Panc1 (cell line): ENCODE results near the gene HS3ST2.

Experiments
- POLR2AphosphoS5 ChIP-seq: IDR thresholded peaks from 2 replicates; pipeline ENCODE4 v1.6.1; 2012; ENCODE audit warnings: mild to moderate bottlenecking, low read depth, low read length, moderate library complexity
- REST ChIP-seq, 2 experiments: IDR thresholded peaks; 2 replicates each; pipeline ENCODE4 v1.6.1; 2011 to 2012; ENCODE audit warnings: low read depth in 2 of 2, control low read depth in 1 of 2, low read length in 1 of 2, mild to moderate bottlenecking in 1 of 2, moderate library complexity in 1 of 2; ENCODE audit not compliant: insufficient read depth in 1 of 2
- SIN3A ChIP-seq: IDR thresholded peaks from 2 replicates; pipeline ENCODE4 v1.6.1; 2012; ENCODE audit warnings: low read depth, mild to moderate bottlenecking, low read length, moderate library complexity, borderline replicate concordance; ENCODE audit not compliant: insufficient read depth
- TCF7L2 ChIP-seq: IDR thresholded peaks from 2 replicates; pipeline ENCODE4 v1.6.1; 2011; ENCODE audit warnings: mild to moderate bottlenecking, low read depth, low read length, inconsistent platforms
- TF ChIP-seq, protein P1 (sequence below): fragments of 450-650 bp; IDR thresholded peaks from 2 replicates; pipeline ENCODE4 v1.5.1; 2017; ENCODE audit warnings: mild to moderate bottlenecking

DNA sequence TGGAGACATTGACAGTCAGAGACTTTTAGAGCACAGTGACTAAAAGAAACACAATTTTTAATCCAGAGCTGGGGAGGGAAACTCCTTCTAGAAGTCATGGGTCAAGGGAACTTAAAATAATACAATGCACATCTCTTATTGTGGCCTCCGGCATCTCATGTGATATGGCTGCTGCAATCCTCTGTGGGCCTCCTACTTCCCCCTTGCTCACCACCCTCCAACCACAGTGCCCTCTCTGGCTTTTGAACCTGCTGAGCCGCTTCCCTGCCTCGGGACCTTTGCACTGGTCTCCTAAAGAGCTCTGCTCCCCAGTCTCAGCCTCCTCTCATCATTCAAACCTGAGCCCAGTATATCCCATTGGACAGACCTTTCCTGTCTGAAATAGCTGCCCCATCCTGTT, 47.6 kb downstream of the HS3ST2 start:
- TF ChIP-seq, protein P1, sequence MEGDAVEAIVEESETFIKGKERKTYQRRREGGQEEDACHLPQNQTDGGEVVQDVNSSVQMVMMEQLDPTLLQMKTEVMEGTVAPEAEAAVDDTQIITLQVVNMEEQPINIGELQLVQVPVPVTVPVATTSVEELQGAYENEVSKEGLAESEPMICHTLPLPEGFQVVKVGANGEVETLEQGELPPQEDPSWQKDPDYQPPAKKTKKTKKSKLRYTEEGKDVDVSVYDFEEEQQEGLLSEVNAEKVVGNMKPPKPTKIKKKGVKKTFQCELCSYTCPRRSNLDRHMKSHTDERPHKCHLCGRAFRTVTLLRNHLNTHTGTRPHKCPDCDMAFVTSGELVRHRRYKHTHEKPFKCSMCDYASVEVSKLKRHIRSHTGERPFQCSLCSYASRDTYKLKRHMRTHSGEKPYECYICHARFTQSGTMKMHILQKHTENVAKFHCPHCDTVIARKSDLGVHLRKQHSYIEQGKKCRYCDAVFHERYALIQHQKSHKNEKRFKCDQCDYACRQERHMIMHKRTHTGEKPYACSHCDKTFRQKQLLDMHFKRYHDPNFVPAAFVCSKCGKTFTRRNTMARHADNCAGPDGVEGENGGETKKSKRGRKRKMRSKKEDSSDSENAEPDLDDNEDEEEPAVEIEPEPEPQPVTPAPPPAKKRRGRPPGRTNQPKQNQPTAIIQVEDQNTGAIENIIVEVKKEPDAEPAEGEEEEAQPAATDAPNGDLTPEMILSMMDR = no peak
- TF ChIP-seq REST (IDR thresholded peaks at IDR 0.05; ENCODE audit: insufficient read depth in 1 of 2, low read depth in 2 of 2, low read length in 1 of 2) = no peak
- no peak for TF ChIP-seq POLR2AphosphoS5
- no peak for TF ChIP-seq TCF7L2
- TF ChIP-seq SIN3A = no peak
